Fibroblast of skin of left quadriceps (primary cell): Measurements from ENCODE around the gene SORL1-AS1.

Experiments used
- DNase-seq, 2 experiments: peaks; one replicate each; pipeline ENCODE4 v3.0.0-alpha.2; 2013; ENCODE audit warnings: low read depth in 2 of 2

SORL1-AS1 gene

DNA sequence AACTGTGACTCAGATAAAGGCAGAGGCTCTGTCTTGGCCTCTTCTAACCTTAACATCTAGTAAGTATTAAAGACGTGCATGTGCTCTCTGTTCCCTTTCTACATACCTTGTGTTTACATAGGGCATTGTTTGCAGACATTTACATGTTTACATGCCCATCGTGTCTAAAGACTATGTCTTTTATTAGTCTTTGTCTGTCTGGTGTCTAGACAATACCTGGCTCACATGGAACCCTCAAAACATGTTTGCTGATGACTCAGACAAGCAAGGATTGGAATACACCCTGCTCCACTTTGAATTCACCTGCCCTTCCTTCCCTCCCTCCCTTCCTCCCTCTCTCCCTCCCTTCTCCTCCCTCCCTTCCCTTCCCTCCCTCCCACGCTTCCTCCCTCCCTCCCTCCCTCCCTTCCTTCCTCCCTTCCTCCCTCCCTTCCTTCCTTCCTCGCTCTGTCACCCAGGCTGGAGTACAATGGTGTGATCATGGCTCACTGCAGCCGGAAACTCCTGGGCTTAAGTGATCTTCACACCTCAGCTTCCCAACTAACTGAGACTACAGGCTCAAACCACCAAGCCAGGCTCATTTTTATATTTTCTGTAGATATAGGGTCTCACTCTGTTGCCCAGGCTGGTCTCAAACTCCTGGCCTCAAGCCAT, 23.7 kb upstream of the SORL1-AS1 start:
- no peak for DNase-seq

GRCh38 chr11:121474680-121475079, 21.9 kb upstream of the SORL1-AS1 start:
- DNase-seq = no peak

- DNase-seq = no peak
These were observed 20.5 kb upstream of the SORL1-AS1 start for GRCh38 chr11:121473064-121473777.

GRCh38 chr11:121472312-121472711, 19.5 kb upstream of the SORL1-AS1 start:
- DNase-seq = no peak

- no peak for DNase-seq
These were observed 18.4 kb upstream of the SORL1-AS1 start for GRCh38 chr11:121471167-121471566.

DNA sequence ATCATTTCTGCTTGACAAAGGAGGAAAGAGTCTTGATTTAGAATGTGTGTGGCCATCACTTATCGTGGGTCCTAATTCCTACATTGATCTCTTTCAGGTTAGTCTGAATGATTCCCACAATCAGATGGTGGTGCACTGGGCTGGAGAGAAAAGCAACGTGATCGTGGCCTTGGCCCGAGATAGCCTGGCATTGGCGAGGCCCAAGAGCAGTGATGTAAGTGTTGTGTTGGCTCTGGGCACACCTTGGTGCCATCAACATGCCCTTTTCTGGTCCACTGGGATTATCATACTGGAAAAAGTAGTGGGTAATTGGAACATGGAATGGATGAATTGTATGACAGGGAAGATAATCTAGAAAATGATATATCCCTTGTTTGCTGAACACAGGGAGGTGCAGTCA, 17.1 kb upstream of the SORL1-AS1 start:
- no peak for DNase-seq

DNA sequence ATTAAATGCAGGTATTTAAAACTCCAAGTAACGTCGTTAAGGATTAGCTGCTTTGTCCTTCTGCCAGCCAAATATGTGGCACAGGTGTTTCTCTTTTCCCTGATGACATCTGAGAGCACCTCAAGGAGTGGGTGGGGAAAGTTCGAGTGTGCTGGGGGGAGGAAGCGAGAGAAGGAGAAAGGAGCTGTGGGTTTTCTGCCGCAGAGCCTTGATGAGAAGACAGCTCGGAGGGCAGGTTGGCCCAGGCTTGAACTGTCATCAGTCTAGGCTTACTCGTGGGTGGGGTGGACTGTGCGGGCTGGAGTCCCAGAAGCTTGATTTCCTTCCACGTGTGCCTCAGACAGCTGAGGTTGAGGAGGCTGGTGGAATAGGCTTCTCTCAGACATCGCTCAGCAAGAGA, 15.2 kb upstream of the SORL1-AS1 start:
- DNase-seq = no peak

DNA sequence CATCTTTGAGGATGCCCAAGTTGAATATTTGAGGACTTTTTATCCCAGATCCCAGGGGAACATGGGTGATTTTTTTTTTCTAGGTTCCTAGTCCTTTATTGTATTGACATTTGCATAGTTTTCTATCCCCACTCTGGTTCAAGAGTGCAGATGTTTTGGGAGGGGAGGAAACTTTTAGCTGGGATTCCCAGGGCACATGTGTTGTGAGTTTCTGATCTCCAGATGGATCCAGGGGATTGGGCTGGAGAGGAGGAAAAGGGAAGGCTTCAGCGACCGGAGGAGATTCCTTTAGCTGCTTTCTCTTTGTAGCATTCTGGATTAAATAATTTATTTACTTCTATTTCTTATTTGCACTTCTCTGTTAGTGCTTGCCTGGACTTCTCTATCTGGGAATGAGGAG, 14.7 kb upstream of the SORL1-AS1 start:
- no peak for DNase-seq

- peak; percentile 90 to 92 for DNase-seq
These were observed 13.5 kb upstream of the SORL1-AS1 start for GRCh38 chr11:121466063-121466794.

DNA sequence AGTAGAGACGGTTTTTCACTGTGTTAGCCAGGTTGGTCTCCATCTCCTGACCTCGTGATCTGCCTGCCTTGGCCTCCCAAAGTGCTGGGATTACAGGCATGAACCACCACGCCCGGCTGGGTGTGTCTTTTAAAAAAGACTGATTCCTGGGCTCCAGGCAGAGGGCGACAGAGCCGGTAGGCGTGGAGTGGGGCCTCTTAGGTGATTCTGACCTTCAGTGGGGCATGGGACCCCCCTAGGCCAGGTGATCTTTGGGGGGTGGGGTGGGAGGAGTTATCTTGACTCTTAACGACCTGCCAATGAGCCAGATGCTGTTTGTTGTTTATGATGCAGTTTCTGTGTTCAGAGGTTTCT, 12.9 kb upstream of the SORL1-AS1 start:
- no peak for DNase-seq

DNA sequence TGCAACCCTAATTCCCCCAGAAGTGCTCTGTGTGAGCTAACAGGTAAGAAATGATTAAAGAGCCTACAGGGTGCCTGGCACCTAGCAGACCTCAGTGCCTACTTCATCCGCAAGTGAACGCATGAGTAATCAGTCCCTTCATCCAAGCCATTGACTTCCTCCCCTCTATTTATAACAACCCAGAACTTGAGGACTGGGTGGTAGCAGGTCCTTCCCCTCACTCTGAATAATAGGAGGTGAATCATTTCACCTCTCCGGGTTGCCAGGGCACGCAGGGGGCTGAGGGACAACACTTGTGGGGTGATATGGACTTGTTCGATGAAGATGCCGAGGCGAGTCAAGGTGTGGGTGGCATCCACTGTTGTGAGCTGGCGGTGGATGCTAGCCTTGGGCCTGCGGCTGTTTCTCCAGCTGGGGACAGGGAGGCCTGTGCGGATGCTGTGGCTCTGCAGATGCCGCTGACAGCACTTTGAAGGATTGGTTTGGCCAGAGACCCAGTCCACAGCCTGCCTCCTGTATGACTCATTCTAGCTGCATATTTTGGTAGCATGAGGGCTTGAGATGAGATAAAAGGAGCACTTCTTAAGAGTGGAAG, 11.7 kb upstream of the SORL1-AS1 start:
- peak; percentile 80 to 82 for DNase-seq

- DNase-seq = no peak
These were observed 11.0 kb upstream of the SORL1-AS1 start for GRCh38 chr11:121463689-121464335.

- DNase-seq = no peak
These were observed 9.1 kb upstream of the SORL1-AS1 start for GRCh38 chr11:121461843-121462242.

- DNase-seq = no peak
These were observed 8.3 kb upstream of the SORL1-AS1 start for GRCh38 chr11:121460941-121461514.

DNA sequence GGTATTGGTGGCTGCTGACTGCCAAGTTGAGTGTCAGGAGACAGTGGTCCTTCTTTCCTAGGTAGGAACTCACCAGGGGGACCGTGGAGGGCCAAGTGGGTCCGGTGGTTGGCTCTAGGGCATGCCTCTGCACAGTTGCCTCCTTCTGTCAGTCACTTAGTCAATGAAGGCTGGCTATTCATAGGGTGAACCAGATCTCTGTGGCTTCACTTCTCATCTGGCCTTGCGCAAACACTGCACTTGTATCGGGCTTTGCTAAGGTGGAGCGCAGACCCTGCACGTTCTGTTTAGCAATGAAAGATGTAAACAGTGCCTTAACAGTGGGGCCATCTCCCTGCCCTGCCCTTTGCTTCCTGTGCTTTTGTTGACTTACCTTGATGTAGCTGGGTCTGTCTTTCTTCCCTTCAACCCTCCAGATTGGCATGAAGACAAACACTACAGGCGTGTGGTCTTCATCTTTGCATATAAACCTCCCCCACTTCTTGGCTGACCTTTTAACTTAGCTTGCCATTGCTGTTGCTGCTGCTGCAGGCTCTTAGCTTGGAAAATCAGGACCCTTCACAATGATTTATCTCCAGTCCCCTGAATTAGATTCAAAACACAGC, 6.7 kb upstream of the SORL1-AS1 start:
- no peak for DNase-seq

DNA sequence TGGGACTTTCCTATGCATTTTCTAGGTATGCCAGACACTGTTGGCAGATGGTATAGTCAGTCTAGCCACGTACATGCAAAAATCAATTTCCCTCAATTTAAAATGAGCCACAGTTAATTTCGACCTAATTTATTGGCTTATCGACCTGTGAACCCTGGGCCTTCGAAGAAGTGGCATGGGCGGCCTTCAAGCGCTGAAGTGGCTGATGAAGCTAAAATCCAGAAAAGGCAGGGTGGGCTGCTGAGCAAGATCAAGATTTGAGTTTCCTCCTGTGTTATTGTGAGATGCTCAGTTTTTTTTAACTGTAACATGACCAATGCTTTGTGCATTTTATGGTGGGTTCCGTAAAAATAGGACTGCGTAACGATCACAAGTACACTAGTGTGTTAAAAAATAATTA, 5.8 kb upstream of the SORL1-AS1 start:
- no peak for DNase-seq

DNA sequence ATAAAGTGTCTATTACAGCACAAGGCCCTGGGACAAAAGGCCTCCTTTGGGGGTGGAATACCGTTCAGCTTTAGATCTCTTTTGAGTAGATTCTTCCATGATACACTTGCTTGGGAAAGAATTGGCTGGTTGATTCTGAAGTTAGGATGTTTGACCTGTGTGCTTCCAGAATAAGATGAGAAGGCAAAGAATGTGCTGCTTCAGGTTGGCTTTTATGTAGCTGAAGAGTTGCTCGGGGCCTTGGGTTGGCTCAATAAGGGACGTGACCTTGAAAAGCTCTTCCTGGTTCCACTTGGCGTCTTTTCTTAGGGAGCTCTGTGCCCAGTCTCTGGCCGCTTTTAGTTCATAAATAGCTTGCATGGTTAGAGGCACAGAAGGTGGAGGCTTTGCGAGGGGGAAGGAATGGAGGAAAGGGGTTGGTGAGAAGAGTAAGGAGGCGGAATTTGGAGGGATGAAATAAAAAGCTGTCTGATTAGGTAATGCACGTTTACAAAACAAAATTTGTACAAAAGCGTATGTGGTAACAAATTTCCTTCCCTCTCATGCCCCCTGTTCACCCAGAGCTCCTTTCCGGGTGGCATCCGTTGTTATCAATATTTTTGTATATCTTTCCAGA, 4.2 kb upstream of the SORL1-AS1 start:
- no peak for DNase-seq

DNA sequence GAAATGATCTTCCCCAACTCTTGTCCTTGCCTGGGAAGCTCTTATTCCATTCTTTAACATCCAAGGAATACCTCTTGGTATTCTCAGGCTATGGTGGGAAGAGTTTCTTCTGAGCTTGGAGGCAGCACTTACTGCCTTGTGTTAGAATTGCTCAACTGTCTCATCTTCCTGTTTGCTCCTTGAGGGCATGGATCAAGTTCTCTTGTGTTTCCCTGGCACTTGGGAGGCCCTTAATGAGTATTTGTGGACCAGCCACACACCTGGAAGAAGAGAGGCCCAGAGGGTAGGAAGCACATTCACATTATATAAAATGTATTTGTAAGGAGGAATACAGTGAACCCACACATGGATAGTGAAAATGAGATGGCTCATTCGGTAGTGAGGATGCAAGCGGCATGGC, 3.4 kb upstream of the SORL1-AS1 start:
- no peak for DNase-seq

- DNase-seq = no peak
These were observed 2.3 kb upstream of the SORL1-AS1 start for GRCh38 chr11:121455115-121455514.

DNA sequence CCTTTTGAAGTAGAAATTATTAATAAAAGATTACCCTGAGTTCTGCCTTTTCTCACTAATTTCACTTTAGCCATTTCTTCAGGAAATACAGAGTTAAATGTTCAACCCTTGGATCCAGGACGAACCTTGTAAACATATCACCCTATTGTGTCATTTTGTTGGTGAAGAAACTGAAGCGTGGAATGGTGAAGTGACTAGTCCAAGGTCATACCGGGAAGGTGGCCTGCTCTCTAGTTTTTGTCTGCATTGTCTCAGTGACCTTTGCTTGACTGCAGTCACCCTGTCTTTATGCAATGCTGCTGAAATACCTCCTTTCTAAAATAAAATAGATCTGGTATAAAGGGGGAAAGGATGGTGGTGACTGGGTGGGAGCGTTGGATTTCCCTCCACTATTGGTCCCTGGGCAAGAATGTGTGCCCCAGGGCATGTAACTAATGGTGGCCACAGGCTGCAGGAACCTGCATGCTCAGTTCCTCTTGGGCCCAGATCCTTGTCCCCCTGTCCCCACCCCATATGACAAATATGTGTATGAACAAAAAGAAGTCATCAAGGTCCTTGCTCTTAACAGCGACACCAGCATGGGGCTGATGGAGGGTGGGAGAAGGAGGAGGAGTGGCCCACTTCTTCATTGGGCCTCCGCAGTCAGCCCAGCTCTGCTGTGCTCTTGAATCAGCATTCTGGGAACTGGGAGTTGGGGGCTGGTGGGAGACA, 977 bp upstream of the SORL1-AS1 start:
- DNase-seq = no peak
